GM18951 (cell line): ENCODE results near the gene CNR1.

ENCODE experiments used
- POLR2A ChIP-seq: IDR thresholded peaks from 4 replicates; pipeline ENCODE4 v1.6.1; 2011; ENCODE audit warnings: mild to moderate bottlenecking; ENCODE audit not compliant: insufficient read length, insufficient read depth; ENCODE audit errors: extremely low read depth
- in situ Hi-C: fragments of 300-500 bp; cut with MboI; formaldehyde crosslinking; loops from one replicate; pipeline ENCODE4 v1.12.0; 2022; ENCODE audit warnings: low sequenced_read_pairs, mixed read lengths, inconsistent platforms; ENCODE audit not compliant: unreplicated experiment

Gene CNR1

GRCh38 chr6:88135578-88136114 is 30.5 kb downstream of the CNR1 start:
- in situ Hi-C loops: no loop called here

GRCh38 chr6:88134575-88134974 is 31.6 kb downstream of the CNR1 start:
- in situ Hi-C loops: no loop called here
- TF ChIP-seq POLR2A: no peak

More at GRCh38 chr6:88135578-88136114, 30.5 kb downstream of the CNR1 start:
- no peak for TF ChIP-seq POLR2A

- in situ Hi-C loops: no loop called here
- no peak for TF ChIP-seq POLR2A
These were observed 32.4 kb downstream of the CNR1 start for GRCh38 chr6:88133718-88134117.

- TF ChIP-seq POLR2A: no peak
- in situ Hi-C loops: no loop called here
These were observed 41.1 kb downstream of the CNR1 start for GRCh38 chr6:88124925-88125557.

GRCh38 chr6:88120635-88121034 is 45.5 kb downstream of the CNR1 start:
- in situ Hi-C loops: no loop called here

GRCh38 chr6:88119769-88120168 is 46.4 kb downstream of the CNR1 start:
- no peak for TF ChIP-seq POLR2A

More at GRCh38 chr6:88120635-88121034, 45.5 kb downstream of the CNR1 start:
- TF ChIP-seq POLR2A: no peak

GRCh38 chr6:88116276-88116675 is 49.9 kb downstream of the CNR1 start:
- TF ChIP-seq POLR2A: no peak
- in situ Hi-C loops: no loop called here

More at GRCh38 chr6:88119769-88120168, 46.4 kb downstream of the CNR1 start:
- in situ Hi-C loops: no loop called here

GRCh38 chr6:88115307-88115706 is 50.8 kb downstream of the CNR1 start:
- no peak for TF ChIP-seq POLR2A
- in situ Hi-C loops: no loop called here

GRCh38 chr6:88114838-88115237 is 51.3 kb downstream of the CNR1 start:
- in situ Hi-C loops: no loop called here
- TF ChIP-seq POLR2A: no peak

- no peak for TF ChIP-seq POLR2A
- in situ Hi-C loops: no loop called here
These were observed 54.2 kb downstream of the CNR1 start for GRCh38 chr6:88111991-88112390.

GRCh38 chr6:88107241-88107640 is 58.9 kb downstream of the CNR1 start:
- TF ChIP-seq POLR2A: no peak
- in situ Hi-C loops: no loop called here

GRCh38 chr6:88105741-88106340 is 60.3 kb downstream of the CNR1 start:
- no peak for TF ChIP-seq POLR2A
- in situ Hi-C loops: no loop called here
